Gastrocnemius medialis (tissue), 4 donors: ENCODE measurements around the gene TMF1. TPM values are rescaled to one million over a fixed set of nuclear protein-coding genes. Genes with fewer than 3 reads are reported as not detected.

ENCODE experiments used
- ATAC-seq, 2 donors: fragments of 150-250 bp; one replicate each; pipeline ENCODE4 v1.9.1; 2016
- DNase-seq, 2 donors: peaks; one replicate each; pipeline ENCODE4 v3.0.0-alpha.2; 2019
- H3K27ac ChIP-seq, 4 donors: fragments of 200-600 bp; sonication (generic); 1 replicate in 1 of 4; 2 replicates in 3 of 4; pipeline ENCODE4 v1.5.1; 2016 to 2018; ENCODE audit warnings: mild to moderate bottlenecking in 2 of 4, moderate library complexity in 1 of 4
- H3K27me3 ChIP-seq, 3 donors: fragments of 200-600 bp; sonication (generic) in 2 of 3; 1 replicate in 1 of 3; 2 replicates in 2 of 3; pipeline versions ENCODE4 v1.5.1 to v1.6.0; 2016 to 2019; ENCODE audit warnings: mild to moderate bottlenecking in 1 of 3, moderate library complexity in 1 of 3
- H3K36me3 ChIP-seq, 2 donors: fragments of 200-600 bp; sonication (generic) in 1 of 2; one replicate each; pipeline ENCODE4 v1.5.1; 2017 to 2018
- H3K4me1 ChIP-seq, 2 donors: fragments of 200-600 bp; sonication (generic) in 1 of 2; one replicate each; pipeline ENCODE4 v1.5.1; 2016 to 2017; ENCODE audit warnings: mild to moderate bottlenecking in 2 of 2
- H3K4me3 ChIP-seq, 4 donors: fragments of 200-600 bp; sonication (generic) in 3 of 4; 1 replicate in 1 of 4; 2 replicates in 3 of 4; pipeline ENCODE4 v1.5.1; 2016 to 2019; ENCODE audit warnings: mild to moderate bottlenecking in 2 of 4
- H3K9me3 ChIP-seq, 3 donors: fragments of 200-600 bp; sonication (generic) in 2 of 3; 1 replicate in 1 of 3; 2 replicates in 2 of 3; pipeline ENCODE4 v1.5.1; 2016 to 2019
- CTCF ChIP-seq, 5 experiments: fragments of 450-650 bp in 3 of 5; fragments of 200-600 bp in 2 of 5; sonication (generic) in 2 of 5; IDR thresholded peaks in 4 of 5; conservative IDR thresholded peaks in 1 of 5; 1 replicate in 4 of 5; 2 replicates in 1 of 5; pipeline ENCODE4 v1.5.1; 2016 to 2019; ENCODE audit warnings: antibody characterized with exemption in 5 of 5, mild to moderate bottlenecking in 3 of 5, moderate library complexity in 3 of 5
- POLR2A ChIP-seq, 2 donors: fragments of 450-650 bp; IDR thresholded peaks; one replicate each; pipeline ENCODE4 v1.6.1; 2017; ENCODE audit warnings: antibody characterized with exemption in 2 of 2, mild to moderate bottlenecking in 2 of 2, moderate library complexity in 2 of 2
- in situ Hi-C, 4 donors: fragments of 200-750 bp; cut with MboI; loops; one replicate each; pipeline versions ENCODE4 v1.15.0 to v1.8.0; 2017; ENCODE audit warnings: low sequenced_read_pairs in 4 of 4
- intact Hi-C: fragments of 100-400 bp; cut with DNase I; formaldehyde crosslinking; loops from one replicate; pipeline ENCODE4 v1.15.1; 2023; ENCODE audit warnings: low total_unique reads
- total RNA-seq, 4 donors: library from RNA; depleted of rRNA; stranded (reverse); fragments of >200 nt; gene quantifications; one replicate each; pipeline versions ENCODE4 v1.1.0 to v1.2.3, GENCODE V29; 2016

Gene TMF1
- 10 to 100 TPM; 27.0 to 49.6 (median 33.5) TPM for total RNA-seq

GRCh38 chr3:69051756-69052471, at the start of gene TMF1:
TMF1 (minus strand) TSS chr3:69052333; CDS start chr3:69052086, 247 bp downstream.
- intact Hi-C loops: loop anchor here (1.0 kb wide), 3 partner anchors 28 to 254 kb away; partner anchors contain the start of genes EOGT and UBA3

GRCh38 chr3:69099576-69099975, 47.4 kb upstream of the TMF1 start:
- H3K4me3 ChIP-seq: no peak overlapping the region
- in situ Hi-C loops (no loop called here), intact Hi-C loops (no loop called here)
- H3K4me1 ChIP-seq: peaks cover 62 to 67% of the 10 kb centered on the region in 2 donors
- TF ChIP-seq POLR2A (IDR thresholded peaks at IDR 0.05) (no peak), CTCF (IDR thresholded peaks at IDR 0.05 in 4 of 5, conservative IDR thresholded peaks at IDR 0.05 in 1 of 5) (no peak)
- no peaks in the 10 kb centered on the region for H3K27me3 ChIP-seq
- H3K9me3 ChIP-seq: no peaks in the 10 kb centered on the region
- peaks cover 0 to 10% of the 10 kb centered on the region in 2 donors for H3K36me3 ChIP-seq
- H3K27ac ChIP-seq: peak overlapping the region; percentile 95 to 97 (median 96)
- no peak for ATAC-seq
- no peak for DNase-seq

More at GRCh38 chr3:69051756-69052471, at the start of gene TMF1:
- in situ Hi-C loops: no loop called here
- H3K4me3 ChIP-seq: peak within 1 kb of the TSS; percentile 81 to 97 (median 85)
- H3K4me1 ChIP-seq: peaks cover 10 to 16% of the 10 kb centered on the region in 2 donors
- TF ChIP-seq CTCF (IDR thresholded peaks at IDR 0.05 in 4 of 5, conservative IDR thresholded peaks at IDR 0.05 in 1 of 5) (no peak), POLR2A (IDR thresholded peaks at IDR 0.05) (peak; percentile 71 to 76)
- H3K27me3 ChIP-seq: no peaks in the 10 kb centered on the region
- ATAC-seq: peak; percentile 99
- H3K9me3 ChIP-seq: no peaks in the 10 kb centered on the region
- peak within 1 kb of the TSS; percentile 90 to 96 (median 94) for H3K27ac ChIP-seq
- H3K36me3 ChIP-seq: peaks cover 0 to 37% of the 10 kb centered on the region in 2 donors
- DNase-seq: peak; percentile 97

GRCh38 chr3:69097407-69098086, 45.4 kb upstream of the TMF1 start:
- peaks cover 67 to 71% of the 10 kb centered on the region in 2 donors for H3K4me1 ChIP-seq
- H3K27ac ChIP-seq: peak overlapping the region; percentile 95 to 99 (median 97)

GRCh38 chr3:69096299-69096698, 44.2 kb upstream of the TMF1 start:
- ATAC-seq (no peak), DNase-seq (no peak)
- Histone ChIP-seq H3K36me3 (no peaks in the 10 kb centered on the region), H3K4me1 (peaks cover 72 to 79% of the 10 kb centered on the region in 2 donors), H3K9me3 (no peaks in the 10 kb centered on the region), H3K27me3 (no peaks in the 10 kb centered on the region), H3K4me3 (no peak overlapping the region), H3K27ac (peak overlapping the region; percentile 95 to 99 (median 97))
- TF ChIP-seq POLR2A (IDR thresholded peaks at IDR 0.05) (no peak), CTCF (IDR thresholded peaks at IDR 0.05 in 4 of 5, conservative IDR thresholded peaks at IDR 0.05 in 1 of 5) (no peak)
- in situ Hi-C loops: no loop called here
- intact Hi-C loops: no loop called here

More at GRCh38 chr3:69097407-69098086, 45.4 kb upstream of the TMF1 start:
- DNase-seq (no peak), ATAC-seq (no peak)
- intact Hi-C loops: no loop called here
- Histone ChIP-seq H3K9me3 (no peaks in the 10 kb centered on the region), H3K27me3 (no peaks in the 10 kb centered on the region), H3K36me3 (no peaks in the 10 kb centered on the region), H3K4me3 (no peak overlapping the region)
- TF ChIP-seq CTCF (IDR thresholded peaks at IDR 0.05 in 4 of 5, conservative IDR thresholded peaks at IDR 0.05 in 1 of 5): no peak
- TF ChIP-seq POLR2A (IDR thresholded peaks at IDR 0.05): no peak
- in situ Hi-C loops: no loop called here
